CD4-positive, alpha-beta T cell treated with Interleukin-12 subunit alpha and Interleukin-12 subunit beta, for 1 hour (primary cell): ENCODE measurements around the gene ATP2A3.
"Not testable (repeated sequence)": the region's sequence is repeated elsewhere in the genome, so short reads cannot be mapped to it uniquely, and the experiment has no call there.

Experiments used
- DNase-seq: peaks from one replicate; pipeline ENCODE4 v3.0.0-alpha.2; 2020

The ATP2A3 gene

DNA sequence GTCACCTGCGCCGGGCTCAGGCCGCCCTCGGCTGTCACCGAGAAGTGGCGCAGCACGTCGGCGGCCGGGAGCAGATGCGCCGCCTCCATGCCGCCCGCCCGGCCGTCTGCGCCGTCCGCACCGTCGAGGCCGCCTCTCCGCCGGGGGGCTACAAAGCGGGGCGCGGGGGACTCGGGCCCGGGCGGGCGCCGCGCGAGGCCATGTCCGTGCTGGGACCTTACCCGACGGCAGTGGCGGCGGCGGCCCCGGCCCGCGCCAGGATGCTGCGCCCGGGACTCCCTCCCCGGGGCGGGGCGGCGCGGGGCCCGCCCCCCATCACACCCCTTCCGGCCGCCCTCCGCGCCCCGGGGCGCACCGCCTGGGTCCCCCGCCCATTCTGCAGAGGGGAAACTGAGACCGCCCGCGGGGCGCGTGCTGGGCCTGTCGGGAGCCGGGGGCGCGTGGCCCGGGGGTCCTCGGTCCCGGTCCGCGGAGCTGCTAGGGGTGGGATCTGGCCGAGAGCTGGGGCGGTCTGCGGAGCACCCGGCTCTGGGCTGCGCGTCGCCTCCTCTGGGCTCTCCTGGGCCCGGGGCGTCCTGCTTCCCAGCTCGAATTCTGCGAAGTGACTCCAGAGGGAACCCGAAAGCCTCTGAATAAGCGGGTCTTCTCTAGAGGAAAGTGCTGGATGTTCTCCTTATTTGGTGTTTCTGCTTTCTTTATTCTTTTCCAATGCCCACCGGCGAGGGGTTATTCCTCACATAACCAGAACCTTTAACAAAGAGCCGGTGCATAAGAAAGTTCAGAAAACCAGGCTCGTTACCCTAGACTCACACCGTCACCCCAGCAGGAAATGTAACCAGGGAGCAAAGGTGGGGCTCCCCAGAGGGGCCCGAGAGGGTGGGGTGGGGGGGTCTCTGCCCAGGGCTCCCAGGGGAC, at the start of gene ATP2A3:
Gene ATP2A3, minus strand, starts transcription at position 235 of the 915 bp plus-strand sequence. Its CDS starts 146 bp downstream, at position 89.
- peak; percentile 73 for DNase-seq

DNA sequence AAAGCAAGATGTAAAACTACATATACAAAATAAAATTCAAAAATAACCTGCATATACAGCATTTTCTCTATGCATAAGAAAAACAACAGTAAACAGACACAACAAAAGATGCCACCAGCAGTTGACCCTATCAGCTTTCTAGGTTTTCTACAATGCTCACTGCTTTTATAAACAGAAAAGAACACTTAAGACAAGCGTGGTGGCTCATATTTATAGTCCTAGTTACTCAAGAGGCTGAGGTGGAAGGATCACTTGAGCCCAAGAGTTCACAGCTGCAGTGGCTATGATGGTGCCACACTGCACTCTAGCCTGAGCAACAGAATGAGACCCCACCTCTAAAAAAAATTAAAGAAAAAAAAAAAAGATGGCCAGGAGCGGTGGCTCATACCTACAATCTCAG, 46.5 kb upstream of the ATP2A3 start:
- DNase-seq = no peak

DNA sequence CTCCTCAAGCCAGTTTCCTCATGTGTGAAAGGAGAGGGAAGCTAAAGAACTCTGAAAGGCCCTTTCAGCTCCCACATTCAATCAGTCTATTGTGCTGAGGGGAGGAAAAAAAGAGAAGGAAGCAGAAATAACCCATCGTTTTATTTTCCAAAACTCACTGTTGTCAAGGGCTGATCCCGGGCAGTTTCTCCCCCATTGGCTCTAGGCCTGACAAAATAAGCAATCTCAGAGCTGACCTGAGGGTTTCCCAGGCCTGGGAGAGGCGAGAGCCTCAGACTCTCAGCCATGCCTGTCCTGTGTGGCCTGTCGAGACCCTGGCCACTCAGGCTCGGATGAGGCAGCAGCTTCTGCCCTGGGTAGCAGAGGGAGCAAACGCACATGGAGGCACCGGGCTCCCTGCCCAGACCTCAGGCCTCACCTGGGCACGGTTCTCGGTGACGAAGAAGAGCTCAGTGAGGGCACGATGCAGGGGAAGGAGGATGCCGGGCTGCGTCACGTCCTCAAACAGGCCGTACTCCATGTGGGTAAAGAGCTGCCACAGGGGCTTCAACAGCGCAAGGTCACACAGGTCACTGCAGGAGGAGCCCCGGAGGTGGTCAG, 45.0 kb upstream of the ATP2A3 start:
- no peak for DNase-seq

DNA sequence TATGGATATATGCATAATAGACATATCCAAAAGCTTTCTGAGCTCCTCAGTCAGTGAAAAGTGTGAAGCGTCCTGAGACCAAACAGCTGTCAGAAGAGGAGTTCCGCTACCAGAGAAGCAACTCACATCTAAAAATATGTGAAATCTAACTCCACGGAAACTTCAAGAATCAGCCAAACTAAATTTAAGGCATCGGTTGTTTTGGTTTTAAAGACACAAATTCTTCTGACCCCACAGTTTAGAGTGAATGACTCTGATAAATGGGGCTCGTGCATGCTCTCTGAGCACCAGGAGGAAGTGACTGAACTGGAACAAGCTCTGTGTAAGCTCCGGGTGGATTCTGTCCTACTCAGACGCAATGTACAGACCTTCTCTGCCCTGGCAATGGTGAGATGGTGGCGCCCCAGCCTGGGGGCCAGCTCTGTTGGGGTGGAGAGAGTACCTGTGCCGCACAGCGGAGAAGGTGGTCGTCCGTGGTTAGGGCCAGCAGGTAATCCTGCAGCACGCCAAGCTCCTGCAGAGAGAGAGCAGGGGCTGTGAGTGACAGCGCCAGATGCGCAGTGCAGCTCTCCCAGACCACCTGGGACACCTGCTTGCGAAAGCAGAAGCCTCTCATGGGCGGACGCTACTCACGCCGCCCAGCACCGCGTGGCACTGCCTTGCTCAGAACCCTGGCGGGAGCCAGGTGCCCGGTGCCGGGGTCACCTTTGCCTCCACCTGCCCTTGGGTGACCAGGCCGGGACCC, 44.4 kb upstream of the ATP2A3 start:
- DNase-seq = no peak

DNA sequence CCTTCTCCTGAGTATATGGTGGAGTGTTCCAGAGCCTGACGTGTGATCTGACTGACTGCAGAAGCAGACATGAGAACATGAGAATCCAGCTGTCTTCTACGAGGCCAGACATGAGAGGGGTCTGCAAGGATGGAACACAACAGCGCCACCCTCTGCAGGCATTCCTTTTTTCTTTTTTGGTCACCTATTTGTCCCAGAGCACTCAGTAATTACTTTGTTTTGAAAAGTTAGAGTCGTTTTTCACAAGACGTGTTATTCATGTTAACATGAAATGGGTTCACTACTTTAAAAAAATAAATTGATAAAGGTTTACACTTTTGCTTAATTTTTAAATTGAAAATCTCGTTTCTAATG, 43.8 kb upstream of the ATP2A3 start:
- no peak for DNase-seq

DNA sequence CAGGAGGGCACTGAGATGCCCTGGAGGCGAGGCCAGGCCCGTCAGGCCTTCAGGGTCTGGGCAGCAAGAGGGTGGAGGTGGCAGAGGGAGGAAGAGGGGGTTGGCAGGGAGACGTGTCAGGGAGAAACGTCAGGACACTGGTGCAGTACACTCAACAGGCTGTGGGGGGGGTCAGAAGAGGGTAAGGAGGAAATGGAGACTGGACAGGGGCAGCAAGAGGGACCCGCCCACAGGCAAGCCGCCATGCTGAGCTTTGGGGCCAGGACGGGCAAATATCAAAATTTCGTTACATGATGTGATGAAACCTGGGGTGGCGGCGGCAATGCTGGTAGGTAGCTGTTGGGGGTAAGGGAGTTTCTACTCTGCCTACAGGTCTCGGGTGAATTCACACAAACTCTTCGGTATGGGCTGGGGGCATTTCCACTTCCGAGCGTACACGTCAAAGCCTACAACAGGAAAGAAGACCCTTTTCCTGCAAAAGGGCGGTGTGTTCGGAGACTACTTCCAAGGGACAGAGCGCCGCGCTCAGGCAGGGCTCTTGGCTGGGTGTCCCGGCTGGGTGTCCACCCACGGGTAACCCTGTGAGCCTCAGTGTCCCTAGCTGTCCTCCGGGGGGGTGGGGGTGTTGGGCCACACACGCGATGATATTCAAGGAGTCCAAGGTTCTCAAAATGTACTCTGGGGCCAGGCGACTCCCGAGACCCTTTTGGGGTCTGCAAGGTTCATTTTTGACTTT, 43.3 kb upstream of the ATP2A3 start:
- DNase-seq = no peak

DNA sequence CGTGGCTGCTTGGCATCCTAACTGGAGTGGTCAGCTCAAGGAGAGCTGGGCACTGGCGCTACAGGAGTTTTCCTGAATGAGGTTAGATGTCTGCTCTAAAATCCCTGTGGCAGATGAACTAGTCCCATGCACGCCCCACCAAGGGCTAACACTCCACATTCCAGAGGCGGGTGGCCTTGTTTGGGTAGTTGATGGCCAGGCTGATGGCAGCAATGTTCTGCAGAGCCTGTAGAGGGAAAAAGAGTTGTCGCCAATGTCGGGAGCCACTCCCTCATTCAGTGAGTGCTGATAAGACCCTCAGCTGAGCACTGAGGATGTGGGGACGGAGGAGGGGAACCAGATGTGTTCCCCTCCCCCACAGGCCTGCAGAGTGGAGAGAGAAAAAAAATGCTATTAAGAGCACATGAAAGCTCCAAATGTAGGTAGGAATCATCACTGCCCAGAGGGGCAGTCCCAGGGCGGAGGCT, 42.5 kb upstream of the ATP2A3 start:
- DNase-seq = no peak

DNA sequence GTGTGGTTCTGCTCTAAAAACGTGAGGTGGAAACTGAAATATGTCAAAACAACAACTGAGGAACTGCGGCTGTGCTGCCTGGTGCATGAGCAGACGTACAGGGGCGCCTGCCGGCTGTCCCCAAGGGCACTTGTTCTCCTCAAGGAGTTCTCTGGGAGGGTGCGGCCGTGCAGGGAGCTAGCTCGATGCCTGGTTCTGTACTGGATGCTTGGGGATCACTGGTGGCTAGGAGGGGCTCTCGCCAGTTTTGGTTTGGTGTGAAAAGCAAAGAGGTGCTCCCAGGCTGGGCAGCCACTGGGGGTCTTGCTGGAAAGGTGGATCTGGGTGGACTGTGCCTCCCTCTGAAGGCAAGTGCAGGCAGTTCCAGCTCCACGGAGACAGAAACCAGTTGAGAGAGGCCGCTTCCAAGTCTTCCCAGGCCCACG, 41.9 kb upstream of the ATP2A3 start:
- DNase-seq = no peak

DNA sequence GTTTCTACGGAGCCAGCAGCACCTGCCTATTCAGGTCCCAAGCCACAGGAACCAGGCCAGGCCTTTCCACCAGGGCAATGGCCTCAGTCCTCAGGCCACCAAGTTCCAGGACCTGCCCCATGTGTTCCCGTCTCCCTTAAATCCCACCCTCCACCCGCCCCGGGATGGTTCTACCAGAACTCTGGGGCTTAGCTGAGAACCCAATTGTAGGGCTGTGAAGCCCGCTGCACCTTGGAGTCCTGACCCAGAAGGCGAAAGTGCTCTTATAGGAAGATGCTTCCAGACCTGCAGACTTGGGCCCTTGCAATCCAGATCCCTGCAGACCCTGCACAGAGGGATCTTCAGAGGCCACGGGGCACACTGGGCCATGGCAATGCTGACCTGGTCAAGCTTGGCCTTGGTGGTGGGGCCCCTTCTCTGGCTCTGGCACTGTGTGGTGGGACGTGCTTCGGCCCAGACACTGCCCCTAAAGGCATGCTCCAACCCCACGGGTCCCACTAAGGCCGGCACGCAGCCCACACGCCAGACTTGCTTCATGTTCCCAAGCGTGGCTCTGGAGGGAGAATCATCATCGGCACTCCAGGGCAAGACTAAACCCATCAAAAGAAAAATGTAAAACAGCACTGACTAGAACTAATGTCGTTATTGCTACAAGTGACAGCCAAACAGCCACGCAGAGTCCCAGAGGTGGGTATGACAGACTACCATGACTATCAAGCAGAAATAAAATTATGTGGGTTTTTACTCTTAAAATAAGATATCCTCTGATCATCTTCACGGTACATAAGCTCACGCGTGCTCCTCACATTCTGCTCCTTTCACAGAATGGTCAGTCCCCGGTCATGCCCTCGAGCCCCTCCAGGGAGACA, 41.3 kb upstream of the ATP2A3 start:
- no peak for DNase-seq

DNA sequence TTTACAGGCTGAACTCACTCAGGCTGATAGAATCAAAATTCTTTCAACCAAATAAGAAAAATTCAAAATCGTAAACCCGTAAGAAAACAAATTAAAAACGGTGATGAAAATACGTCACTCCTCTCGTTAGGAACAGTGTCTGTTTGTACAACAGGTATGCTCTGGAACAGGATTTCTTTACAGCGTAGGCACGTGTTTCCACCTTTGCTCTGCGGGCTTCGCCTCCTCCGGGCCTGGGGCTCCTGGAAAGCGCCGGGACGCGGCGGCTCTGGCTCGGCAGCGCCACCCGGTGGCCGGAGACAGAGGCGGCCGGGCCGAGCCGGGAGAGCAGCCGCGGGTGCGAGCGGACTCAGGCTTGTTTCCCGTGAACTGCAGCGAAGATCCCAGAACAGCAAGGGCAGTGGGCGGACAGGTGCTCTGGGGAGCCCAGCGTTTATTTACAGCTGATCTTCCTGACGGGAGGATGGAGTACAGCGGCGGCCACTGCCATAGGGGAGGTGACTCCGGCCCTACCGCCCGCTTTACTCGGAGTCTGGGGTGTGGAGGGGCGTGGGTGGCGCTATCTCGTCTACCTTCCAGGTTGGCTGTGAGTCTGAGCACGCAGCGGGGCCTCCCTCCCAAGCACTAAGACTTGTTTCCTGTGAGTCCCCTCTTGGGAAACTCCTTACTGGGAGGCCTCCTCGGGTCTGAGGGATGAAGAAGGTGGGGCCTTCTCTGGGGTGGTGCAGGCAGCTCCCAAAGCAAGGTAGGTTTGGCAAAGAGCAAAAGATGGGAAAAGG, 40.5 kb upstream of the ATP2A3 start:
- DNase-seq = peak; percentile 60

DNA sequence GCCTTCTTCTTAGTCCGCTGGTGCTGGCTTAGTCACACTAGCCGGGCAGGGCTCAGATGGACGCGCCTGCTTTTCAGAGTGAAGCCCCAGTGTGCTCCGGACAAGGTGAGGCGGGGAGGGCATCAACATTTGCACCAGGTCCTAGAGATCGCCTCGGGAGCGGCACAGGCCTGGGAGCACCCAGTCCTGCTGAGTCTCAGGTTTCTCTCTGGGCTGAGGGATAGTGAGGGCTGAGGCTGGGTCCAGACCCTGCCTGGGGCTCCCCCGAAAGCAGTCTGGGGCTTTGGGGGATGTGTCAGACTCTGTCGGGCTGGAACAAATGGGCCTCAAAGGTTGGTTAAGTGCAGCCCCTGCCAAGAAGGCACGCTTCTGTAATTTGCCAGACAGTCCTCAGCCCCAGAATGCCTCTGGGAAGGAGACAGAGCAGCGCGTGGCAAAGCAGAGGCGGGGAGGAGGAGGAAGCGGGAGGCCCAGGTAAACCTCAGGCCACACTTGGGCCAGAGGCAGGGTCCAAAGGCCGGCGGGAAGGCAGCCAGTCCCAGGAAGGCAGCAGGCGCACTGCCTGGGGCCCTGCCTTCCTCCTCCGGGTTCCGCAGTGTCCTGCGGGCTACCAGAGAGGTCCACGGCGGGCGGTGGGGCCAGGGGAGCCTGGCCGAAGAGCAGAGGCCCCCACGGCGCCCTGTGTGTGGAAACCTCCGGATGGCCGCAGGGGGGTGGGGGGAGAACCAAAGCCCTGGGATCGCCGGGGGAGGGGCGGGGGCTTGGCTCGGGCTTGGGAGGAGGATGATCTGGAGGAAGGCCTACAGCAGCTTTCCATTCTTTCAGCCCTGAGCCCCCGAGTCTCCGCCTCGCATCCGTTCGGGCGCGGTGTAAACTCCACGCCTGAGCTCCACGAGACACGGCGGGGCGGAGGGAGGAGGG, 39.5 kb upstream of the ATP2A3 start:
- no peak for DNase-seq

DNA sequence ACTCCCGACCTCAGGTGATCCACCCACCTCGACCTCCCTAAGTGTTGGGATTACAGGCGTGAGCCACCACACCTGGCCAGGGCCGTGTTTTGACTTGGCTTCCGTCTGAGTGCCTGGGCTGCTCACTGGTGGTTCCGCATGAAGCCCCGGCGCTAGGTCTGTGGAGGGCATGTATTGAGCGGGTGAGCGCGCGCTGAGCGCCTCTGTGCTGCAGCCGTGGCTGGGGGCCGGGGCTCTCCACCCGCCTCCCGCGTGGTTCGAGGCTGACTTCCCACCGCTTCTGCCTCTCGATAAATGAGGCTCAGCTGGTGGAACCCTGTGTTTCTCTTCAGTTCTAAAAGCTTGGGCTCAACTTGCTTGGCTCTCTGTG, 38.9 kb upstream of the ATP2A3 start:
- no peak for DNase-seq

DNA sequence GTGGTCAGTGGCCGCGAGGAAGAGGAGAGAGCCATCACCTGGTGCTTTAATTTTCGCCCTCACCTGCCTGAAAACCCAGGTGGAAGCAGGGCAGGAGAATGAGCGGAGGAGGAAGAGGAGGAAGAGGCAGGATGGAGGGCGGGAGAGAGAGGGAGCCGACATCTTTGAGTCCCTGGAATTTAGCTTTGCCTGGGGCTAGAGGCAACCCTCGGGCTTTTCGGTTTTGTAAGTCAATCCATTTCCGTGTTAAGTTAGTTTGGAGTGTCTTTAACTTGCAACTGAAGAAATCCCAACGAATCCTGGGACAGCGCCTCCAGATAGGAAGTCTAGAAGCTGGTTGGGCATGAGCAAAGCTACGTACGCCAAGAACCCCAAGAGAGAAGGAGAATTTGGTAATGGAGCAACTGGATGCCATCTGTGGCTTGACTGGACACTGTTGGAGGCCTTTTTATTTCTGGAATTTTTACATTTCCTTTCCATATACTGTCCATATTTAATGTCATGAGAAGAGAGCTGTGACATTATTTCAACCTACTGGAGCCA, 36.9 kb upstream of the ATP2A3 start:
- no peak for DNase-seq

DNA sequence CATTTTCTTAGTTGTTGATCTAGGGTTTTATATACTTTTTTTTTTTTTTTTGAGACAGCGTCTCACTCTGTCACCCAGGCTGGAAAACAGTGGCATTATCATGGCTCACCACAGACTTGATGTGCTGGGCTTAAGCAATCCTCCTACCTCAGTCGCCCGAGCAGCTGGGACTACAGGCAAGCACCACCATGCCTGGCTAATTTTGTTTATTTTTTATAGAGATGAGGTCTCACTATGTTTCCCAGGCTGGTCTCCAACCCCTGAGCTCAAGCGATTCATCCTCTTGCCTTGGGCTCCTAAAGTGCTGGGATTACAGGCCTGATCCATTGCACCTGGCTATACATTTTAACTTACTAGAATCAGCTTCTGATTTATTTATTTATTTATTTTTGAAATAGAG, 34.2 kb upstream of the ATP2A3 start:
- no peak for DNase-seq

DNA sequence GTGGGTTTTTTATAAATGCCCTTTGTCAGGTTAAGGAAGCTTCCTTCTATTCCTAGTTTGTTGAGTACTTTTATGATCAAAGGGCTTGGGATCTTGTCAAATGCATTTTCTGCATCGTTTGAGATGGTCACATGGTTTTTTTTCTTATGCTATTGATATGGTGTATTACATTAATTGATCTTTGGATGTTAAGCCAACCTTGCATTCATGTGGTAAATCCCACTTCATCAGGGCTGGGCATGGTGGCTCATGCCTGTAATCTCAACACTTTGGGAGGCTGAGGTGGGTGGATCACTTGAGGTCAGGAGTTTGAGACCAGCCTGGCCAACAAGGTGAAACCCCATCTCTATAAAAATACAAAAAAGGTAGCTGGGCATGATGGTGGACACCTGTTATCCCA, 30.8 kb upstream of the ATP2A3 start:
- no peak for DNase-seq

DNA sequence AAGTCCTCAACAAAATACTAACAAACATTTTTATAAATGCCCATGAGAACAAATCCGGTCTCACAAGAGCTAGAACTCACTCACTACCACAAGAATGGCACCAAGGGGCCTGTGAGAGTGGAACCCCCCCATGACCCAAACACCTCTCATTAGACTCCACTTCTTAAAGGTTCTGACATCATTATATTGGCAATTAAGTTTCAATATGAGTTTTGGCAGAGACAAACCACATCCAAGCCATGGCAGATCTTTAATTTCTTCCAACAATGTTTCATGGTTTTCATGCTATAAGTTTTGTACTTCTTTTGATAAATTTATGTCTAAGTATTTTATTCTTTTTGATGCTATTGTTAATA, 30.0 kb upstream of the ATP2A3 start:
- no peak for DNase-seq

DNA sequence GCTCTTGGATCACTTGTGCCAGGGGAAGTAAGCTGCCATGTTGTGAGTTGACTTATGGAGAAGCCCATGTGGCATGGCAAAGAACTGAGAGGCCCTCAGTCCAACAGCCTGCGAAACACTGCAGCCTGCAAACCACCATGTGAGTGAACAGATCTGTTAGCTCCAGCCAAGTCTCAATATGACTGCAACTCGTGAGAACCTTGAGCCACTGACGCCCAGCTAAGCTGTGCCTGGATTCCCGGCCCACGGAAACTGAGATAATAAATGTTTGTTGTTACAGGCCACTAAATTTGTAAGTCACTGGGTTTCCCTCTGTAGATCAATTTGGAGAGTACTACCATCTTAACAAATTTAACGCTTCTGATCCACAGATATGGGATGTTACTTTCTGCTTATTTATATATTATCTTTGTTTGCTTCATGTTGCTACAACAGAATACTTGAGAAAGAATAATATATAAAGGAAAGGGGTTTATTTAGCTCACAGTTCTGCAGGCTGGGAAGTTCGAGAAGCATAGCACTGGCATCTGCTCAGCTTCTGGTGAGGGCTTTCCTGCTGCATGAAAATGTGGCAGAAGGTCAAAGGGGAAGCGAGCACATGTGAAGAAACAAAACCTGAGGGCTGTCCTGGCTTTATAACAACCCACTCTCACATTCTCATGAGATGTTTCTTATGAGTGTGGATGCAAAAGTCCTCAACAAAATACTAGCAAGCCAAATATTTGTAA, 29.4 kb upstream of the ATP2A3 start:
- DNase-seq = no peak

DNA sequence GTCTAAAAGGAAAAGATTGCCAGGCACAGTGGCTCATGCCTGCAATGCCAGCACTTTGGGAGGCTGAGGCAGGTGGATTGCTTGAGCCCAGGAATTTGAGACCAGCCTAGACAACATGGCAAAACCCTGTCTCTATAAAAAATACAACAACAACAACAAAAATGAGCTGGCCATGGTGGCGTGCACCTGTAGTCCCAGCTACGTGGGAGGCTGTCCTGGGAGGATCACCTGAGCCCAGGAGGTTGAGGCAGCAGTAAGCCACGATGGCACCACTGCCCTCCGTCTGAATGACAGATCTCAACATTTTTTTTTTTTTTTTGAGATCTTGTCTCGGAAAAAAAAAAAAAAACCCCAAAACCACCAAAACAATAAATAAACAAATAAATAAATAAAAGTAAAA, 28.1 kb upstream of the ATP2A3 start:
- DNase-seq = no peak

DNA sequence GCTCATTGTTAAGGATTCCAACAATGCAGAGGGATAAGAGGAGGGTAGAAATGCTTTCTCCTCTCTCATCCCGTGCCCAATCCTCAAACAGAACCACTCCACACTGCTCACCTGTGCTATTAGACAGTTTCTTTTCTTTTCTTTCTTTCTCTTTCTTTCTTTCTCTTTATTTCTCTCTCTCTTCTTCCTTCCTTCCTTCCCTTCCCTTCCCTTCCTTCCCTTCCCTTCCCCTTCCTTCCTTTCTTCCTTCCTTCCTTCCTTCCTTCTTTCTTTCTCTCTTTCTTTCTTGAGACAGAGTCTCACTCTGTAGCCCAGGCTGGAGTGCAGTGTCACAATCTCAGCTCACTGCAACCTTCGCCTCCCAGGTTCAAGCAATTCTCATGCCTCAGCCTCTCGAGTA, 27.5 kb upstream of the ATP2A3 start:
- not testable (repeated sequence) for DNase-seq
